HG02981 (cell line): Measurements from ENCODE around the gene NPEPPS.

Experiments used
- ATAC-seq: cut with Tn5 transposase; IDR thresholded peaks from one replicate; pipeline ENCODE4 v1.9.1; 2021; ENCODE audit warnings: mild to moderate bottlenecking, moderate library complexity; ENCODE audit not compliant: unreplicated experiment

Gene NPEPPS

GRCh38 chr17:47629826-47630225, 98.9 kb downstream of the NPEPPS start:
- ATAC-seq: no peak

- ATAC-seq: no peak
Measured at GRCh38 chr17:47630614-47631013, 99.7 kb downstream of the NPEPPS start.

GRCh38 chr17:47632991-47633390, 102.1 kb downstream of the NPEPPS start:
- ATAC-seq: no peak

- no peak for ATAC-seq
Measured at GRCh38 chr17:47633996-47634395, 103.1 kb downstream of the NPEPPS start.

- ATAC-seq: no peak
Measured at GRCh38 chr17:47634870-47635269, 104.0 kb downstream of the NPEPPS start.

- no peak for ATAC-seq
Measured at GRCh38 chr17:47635734-47636133, 104.8 kb downstream of the NPEPPS start.

GRCh38 chr17:47636273-47637030, 105.5 kb downstream of the NPEPPS start:
- no peak for ATAC-seq

GRCh38 chr17:47638903-47639302, 108.0 kb downstream of the NPEPPS start:
- ATAC-seq: no peak

GRCh38 chr17:47640076-47640475, 109.2 kb downstream of the NPEPPS start:
- no peak for ATAC-seq

GRCh38 chr17:47641202-47641601, 110.3 kb downstream of the NPEPPS start:
- no peak for ATAC-seq

GRCh38 chr17:47643116-47643515, 112.2 kb downstream of the NPEPPS start:
- no peak for ATAC-seq

- no peak for ATAC-seq
Measured at GRCh38 chr17:47644324-47644723, 113.4 kb downstream of the NPEPPS start.

GRCh38 chr17:47649153-47649971, 118.5 kb downstream of the NPEPPS start, which contains the start of gene KPNB1:
Gene KPNB1 (plus strand): TSS chr17:47649919. CDS start chr17:47650245, 326 bp downstream.
- ATAC-seq: peak; percentile 84

GRCh38 chr17:47649972-47650524, 119.1 kb downstream of the NPEPPS start:
- ATAC-seq: no peak

- ATAC-seq: peak; percentile 43
Measured at GRCh38 chr17:47650525-47651522, 119.9 kb downstream of the NPEPPS start.

GRCh38 chr17:47651704-47652103, 120.8 kb downstream of the NPEPPS start:
- ATAC-seq: no peak

GRCh38 chr17:47652570-47652969, 121.7 kb downstream of the NPEPPS start:
- no peak for ATAC-seq

GRCh38 chr17:47653442-47653841, 122.5 kb downstream of the NPEPPS start:
- no peak for ATAC-seq

GRCh38 chr17:47654991-47655390, 124.1 kb downstream of the NPEPPS start:
- no peak for ATAC-seq

- ATAC-seq: no peak
Measured at GRCh38 chr17:47660064-47660492, 129.2 kb downstream of the NPEPPS start.
